BLaER1 (cell line): ENCODE results near the gene FSD2.

Source experiments
- H3K27ac ChIP-seq: shearing (Covaris generic); formaldehyde crosslinking; 2 replicates; pipeline ENCODE4 v1.8.1; 2022
- H3K27me3 ChIP-seq: shearing (Covaris generic); formaldehyde crosslinking; 2 replicates; pipeline ENCODE4 v1.8.1; 2022
- H3K36me3 ChIP-seq: shearing (Covaris generic); formaldehyde crosslinking; 2 replicates; pipeline ENCODE4 v1.8.1; 2022
- H3K4me1 ChIP-seq: shearing (Covaris generic); formaldehyde crosslinking; 2 replicates; pipeline ENCODE4 v1.8.1; 2022
- H3K4me2 ChIP-seq: shearing (Covaris generic); formaldehyde crosslinking; 2 replicates; pipeline ENCODE4 v1.8.1; 2022
- H3K4me3 ChIP-seq: shearing (Covaris generic); formaldehyde crosslinking; 2 replicates; pipeline ENCODE4 v1.8.1; 2022
- H3K9ac ChIP-seq: shearing (Covaris generic); formaldehyde crosslinking; 2 replicates; pipeline ENCODE4 v1.8.1; 2022
- H3K9me3 ChIP-seq: shearing (Covaris generic); formaldehyde crosslinking; 2 replicates; pipeline ENCODE4 v1.8.1; 2022
- H4K20me1 ChIP-seq: shearing (Covaris generic); formaldehyde crosslinking; 2 replicates; pipeline ENCODE4 v1.8.1; 2022
- Cebpa-rat ChIP-seq: shearing (Covaris generic); IDR thresholded peaks from 2 replicates; pipeline ENCODE4 v1.8.1; 2022

FSD2 gene

GRCh38 chr15:82798531-82799166 is 7.2 kb downstream of the FSD2 start:
- no peak for TF ChIP-seq Cebpa-rat
- Histone ChIP-seq H3K9me3 (no peaks in the 10 kb centered on the region), H3K27ac (no peak overlapping the region), H3K27me3 (no peaks in the 10 kb centered on the region), H3K36me3 (no peaks in the 10 kb centered on the region), H4K20me1 (no peaks in the 10 kb centered on the region), H3K4me3 (no peak overlapping the region), H3K4me2 (no peak overlapping the region), H3K9ac (no peak overlapping the region), H3K4me1 (peaks cover 4% of the 10 kb centered on the region)

DNA sequence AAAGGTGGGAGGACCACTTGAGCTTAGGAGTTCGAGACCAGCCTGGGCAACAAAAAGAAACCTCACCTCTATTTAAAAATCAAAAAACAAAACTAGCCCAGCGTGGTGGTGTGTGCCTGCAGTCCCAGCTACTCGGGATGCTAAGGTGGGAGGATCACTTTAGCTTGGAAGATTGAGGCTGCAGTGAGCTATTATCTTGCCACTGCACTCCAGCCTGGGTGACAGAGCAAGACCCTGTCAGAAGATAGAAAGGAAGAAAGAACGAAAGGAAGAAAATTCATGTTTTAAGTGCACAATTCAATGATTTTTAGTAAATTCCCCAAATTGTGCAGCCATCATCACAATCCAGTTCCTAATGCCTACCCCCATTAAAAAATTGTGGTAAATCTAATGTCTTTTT is 7.8 kb downstream of the FSD2 start:
- H3K36me3 ChIP-seq, result no peaks in the 10 kb centered on the region
- H3K9me3 ChIP-seq, result no peaks in the 10 kb centered on the region
- H3K4me3 ChIP-seq, result no peak overlapping the region
- H3K27me3 ChIP-seq, result no peaks in the 10 kb centered on the region
- no peak overlapping the region for H3K4me2 ChIP-seq
- no peak for TF ChIP-seq Cebpa-rat
- no peaks in the 10 kb centered on the region for H4K20me1 ChIP-seq
- no peak overlapping the region for H3K9ac ChIP-seq
- no peaks in the 10 kb centered on the region for H3K4me1 ChIP-seq
- no peak overlapping the region for H3K27ac ChIP-seq

- no peak overlapping the region for H3K9ac ChIP-seq
- H3K4me3 ChIP-seq, result no peak overlapping the region
- no peak for TF ChIP-seq Cebpa-rat
Measured at GRCh38 chr15:82793737-82794136, 12.1 kb downstream of the FSD2 start.

DNA sequence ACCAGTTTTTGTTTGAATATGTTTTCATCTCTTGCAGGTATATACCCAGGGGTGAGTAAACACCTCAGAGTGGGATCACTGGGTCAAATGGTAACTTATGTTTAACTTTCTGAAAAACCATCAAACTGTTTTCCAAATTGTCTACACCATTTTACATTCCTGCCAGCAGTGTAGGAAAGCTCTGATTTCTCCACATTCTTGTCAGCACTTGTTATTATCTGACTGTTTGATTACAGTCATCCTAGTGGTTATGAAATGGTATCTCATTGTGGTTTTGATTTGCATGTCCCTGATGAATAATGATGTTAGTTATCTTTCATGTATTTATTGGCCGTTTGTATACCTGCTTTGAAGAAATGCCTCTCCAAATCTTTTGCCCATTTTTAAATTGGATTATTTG is 13.8 kb downstream of the FSD2 start:
- Histone ChIP-seq H3K9ac (no peak overlapping the region), H3K9me3 (no peaks in the 10 kb centered on the region), H3K27ac (no peak overlapping the region), H3K36me3 (no peaks in the 10 kb centered on the region), H3K4me1 (no peaks in the 10 kb centered on the region), H3K4me3 (no peak overlapping the region), H3K4me2 (no peak overlapping the region), H3K27me3 (no peaks in the 10 kb centered on the region), H4K20me1 (no peaks in the 10 kb centered on the region)
- TF ChIP-seq Cebpa-rat, result no peak

More at GRCh38 chr15:82793737-82794136, 12.1 kb downstream of the FSD2 start:
- H3K36me3 ChIP-seq, result no peaks in the 10 kb centered on the region
- no peak overlapping the region for H3K27ac ChIP-seq
- no peaks in the 10 kb centered on the region for H3K4me1 ChIP-seq
- no peaks in the 10 kb centered on the region for H4K20me1 ChIP-seq
- no peak overlapping the region for H3K4me2 ChIP-seq
- no peaks in the 10 kb centered on the region for H3K9me3 ChIP-seq
- no peaks in the 10 kb centered on the region for H3K27me3 ChIP-seq

DNA sequence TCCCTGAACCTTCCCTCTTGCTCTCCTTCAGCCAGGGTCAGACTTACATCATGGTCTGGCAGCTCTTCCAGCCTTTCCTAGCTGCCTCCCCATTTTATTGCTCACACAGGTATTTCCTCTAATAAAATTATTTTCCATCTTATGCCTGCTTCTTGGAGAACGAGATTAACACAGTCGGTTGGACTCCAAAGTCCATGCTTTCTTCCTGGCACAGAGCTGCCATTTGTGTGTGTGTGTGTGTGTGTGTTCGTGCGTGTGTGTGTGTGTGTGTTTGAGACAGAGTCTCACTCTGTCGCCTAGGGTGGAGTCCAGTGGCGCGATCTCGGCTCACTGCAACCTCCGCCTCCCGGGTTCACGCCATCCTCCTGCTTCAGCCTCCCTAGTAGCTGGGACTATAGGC is 15.5 kb downstream of the FSD2 start:
- no peak for TF ChIP-seq Cebpa-rat

DNA sequence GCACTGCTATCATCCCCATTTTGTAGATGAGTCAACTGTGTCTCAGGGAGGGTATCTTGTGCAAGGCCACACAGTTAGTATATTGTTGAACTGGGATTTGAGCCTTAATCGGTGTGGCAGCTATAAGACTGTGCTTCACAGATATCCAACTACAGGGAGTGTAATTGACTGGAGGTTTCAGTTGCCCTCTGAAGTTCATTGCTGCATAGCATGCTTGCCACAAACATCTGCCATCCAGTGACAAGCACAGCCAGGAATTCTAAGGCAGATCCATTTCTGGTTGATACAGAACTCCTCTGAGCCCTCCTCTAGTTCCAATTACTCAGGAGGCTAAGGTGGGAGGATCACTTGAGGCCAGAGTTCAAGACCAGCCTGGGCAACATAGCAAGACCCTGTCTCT is 16.4 kb downstream of the FSD2 start:
- no peak overlapping the region for H3K9ac ChIP-seq
- H3K27ac ChIP-seq, result no peak overlapping the region
- H3K9me3 ChIP-seq, result no peaks in the 10 kb centered on the region
- H3K4me3 ChIP-seq, result no peak overlapping the region
- no peaks in the 10 kb centered on the region for H3K4me1 ChIP-seq
- no peaks in the 10 kb centered on the region for H4K20me1 ChIP-seq
- H3K36me3 ChIP-seq, result no peaks in the 10 kb centered on the region
- no peak for TF ChIP-seq Cebpa-rat
- no peaks in the 10 kb centered on the region for H3K27me3 ChIP-seq
- no peak overlapping the region for H3K4me2 ChIP-seq

More for the DNA sequence above, 15.5 kb downstream of the FSD2 start:
- Histone ChIP-seq H3K27ac (no peak overlapping the region), H3K9me3 (no peaks in the 10 kb centered on the region), H3K9ac (no peak overlapping the region), H3K4me3 (no peak overlapping the region), H4K20me1 (no peaks in the 10 kb centered on the region), H3K27me3 (no peaks in the 10 kb centered on the region), H3K4me2 (no peak overlapping the region), H3K36me3 (no peaks in the 10 kb centered on the region), H3K4me1 (no peaks in the 10 kb centered on the region)

GRCh38 chr15:82788496-82788895 is 17.4 kb downstream of the FSD2 start:
- Histone ChIP-seq H3K9ac (no peak overlapping the region), H3K4me2 (no peak overlapping the region), H3K27me3 (no peaks in the 10 kb centered on the region), H3K9me3 (no peaks in the 10 kb centered on the region), H3K4me3 (no peak overlapping the region), H3K27ac (no peak overlapping the region), H3K36me3 (no peaks in the 10 kb centered on the region), H4K20me1 (no peaks in the 10 kb centered on the region), H3K4me1 (no peaks in the 10 kb centered on the region)
- no peak for TF ChIP-seq Cebpa-rat

GRCh38 chr15:82781349-82781748 is 24.5 kb downstream of the FSD2 start:
- H3K4me3 ChIP-seq, result no peak overlapping the region
- TF ChIP-seq Cebpa-rat, result no peak
- no peak overlapping the region for H3K4me2 ChIP-seq
- H3K27ac ChIP-seq, result no peak overlapping the region
- no peaks in the 10 kb centered on the region for H3K4me1 ChIP-seq
- H3K9me3 ChIP-seq, result no peaks in the 10 kb centered on the region
- H3K36me3 ChIP-seq, result no peaks in the 10 kb centered on the region
- no peaks in the 10 kb centered on the region for H3K27me3 ChIP-seq
- H4K20me1 ChIP-seq, result no peaks in the 10 kb centered on the region
- no peak overlapping the region for H3K9ac ChIP-seq

- no peak overlapping the region for H3K27ac ChIP-seq
- no peak overlapping the region for H3K4me3 ChIP-seq
- no peak overlapping the region for H3K4me2 ChIP-seq
- H3K9me3 ChIP-seq, result no peaks in the 10 kb centered on the region
- H3K4me1 ChIP-seq, result no peaks in the 10 kb centered on the region
- H3K27me3 ChIP-seq, result no peaks in the 10 kb centered on the region
- H3K9ac ChIP-seq, result no peak overlapping the region
- H3K36me3 ChIP-seq, result no peaks in the 10 kb centered on the region
- H4K20me1 ChIP-seq, result no peaks in the 10 kb centered on the region
- no peak for TF ChIP-seq Cebpa-rat
Measured at GRCh38 chr15:82778755-82779154, 27.1 kb downstream of the FSD2 start.

GRCh38 chr15:82774496-82774895 is 31.4 kb downstream of the FSD2 start:
- Histone ChIP-seq H3K9ac (no peak overlapping the region), H3K4me2 (no peak overlapping the region), H3K36me3 (no peaks in the 10 kb centered on the region), H4K20me1 (no peaks in the 10 kb centered on the region), H3K27me3 (no peaks in the 10 kb centered on the region), H3K4me3 (no peak overlapping the region), H3K9me3 (no peaks in the 10 kb centered on the region), H3K27ac (no peak overlapping the region), H3K4me1 (no peaks in the 10 kb centered on the region)
- no peak for TF ChIP-seq Cebpa-rat
